CD4-positive, alpha-beta T cell treated with Interferon gamma for 1 hour (primary cell): ENCODE data around the gene LRFN4.
"Not testable (repeated sequence)": the region's sequence is repeated elsewhere in the genome, so short reads cannot be mapped to it uniquely, and the experiment has no call there.

Experiments
- DNase-seq: peaks from one replicate; pipeline ENCODE4 v3.0.0-alpha.2; 2020

The LRFN4 gene

GRCh38 chr11:66856496-66857233 lies at the start of gene LRFN4:
Gene LRFN4 (plus strand): TSS chr11:66857064. CDS start chr11:66857745, 681 bp downstream.
- peak; percentile 60 for DNase-seq

GRCh38 chr11:66809592-66809991 lies 47.3 kb upstream of the LRFN4 start:
- no peak for DNase-seq

- no peak for DNase-seq
These were observed 46.2 kb upstream of the LRFN4 start for GRCh38 chr11:66810576-66811185.

GRCh38 chr11:66814678-66815077 lies 42.2 kb upstream of the LRFN4 start:
- DNase-seq, result no peak

- no peak for DNase-seq
These were observed 41.2 kb upstream of the LRFN4 start for GRCh38 chr11:66815646-66816045.

- no peak for DNase-seq
These were observed 38.5 kb upstream of the LRFN4 start for GRCh38 chr11:66818231-66818955.

- DNase-seq, result no peak
These were observed 36.5 kb upstream of the LRFN4 start for GRCh38 chr11:66820381-66820780.

GRCh38 chr11:66820901-66821300 lies 36.0 kb upstream of the LRFN4 start:
- no peak for DNase-seq

GRCh38 chr11:66823700-66824099 lies 33.2 kb upstream of the LRFN4 start:
- DNase-seq, result no peak

GRCh38 chr11:66824573-66824972 lies 32.3 kb upstream of the LRFN4 start:
- DNase-seq, result not testable (repeated sequence)

- DNase-seq, result no peak
These were observed 22.4 kb upstream of the LRFN4 start for GRCh38 chr11:66834539-66834845.

- no peak for DNase-seq
These were observed 21.9 kb upstream of the LRFN4 start for GRCh38 chr11:66834943-66835342.

- no peak for DNase-seq
These were observed 21.0 kb upstream of the LRFN4 start for GRCh38 chr11:66835768-66836405.

- no peak for DNase-seq
These were observed 16.4 kb upstream of the LRFN4 start for GRCh38 chr11:66840317-66841091.

- DNase-seq, result no peak
These were observed 15.0 kb upstream of the LRFN4 start for GRCh38 chr11:66841861-66842260.

GRCh38 chr11:66842501-66842895 lies 14.4 kb upstream of the LRFN4 start:
- DNase-seq, result no peak

GRCh38 chr11:66842896-66843775 lies 13.7 kb upstream of the LRFN4 start, which contains the start of gene RCE1:
Gene RCE1 (plus strand): TSS chr11:66843441. CDS start chr11:66843456, 15 bp downstream.
- peak; percentile 90 for DNase-seq

- DNase-seq, result no peak
These were observed 12.9 kb upstream of the LRFN4 start for GRCh38 chr11:66843776-66844495.

GRCh38 chr11:66844496-66845142 lies 12.2 kb upstream of the LRFN4 start:
- DNase-seq, result no peak

GRCh38 chr11:66845143-66845875 lies 11.6 kb upstream of the LRFN4 start:
- DNase-seq, result no peak
